Skeletal muscle satellite cell (primary cell): ENCODE results near the gene KLHL29.
A peak's percentile ranks its signal among the peaks of the same experiment; 100 is the strongest.

Experiments
- H3K27me3 ChIP-seq: 2 replicates; pipeline ENCODE4 v1.7.0; 2013; ENCODE audit warnings: low read length; ENCODE audit not compliant: control insufficient read depth, insufficient read depth
- H3K36me3 ChIP-seq: 2 replicates; pipeline ENCODE4 v1.7.0; 2013; ENCODE audit warnings: mild to moderate bottlenecking, control low read depth, low read length; ENCODE audit not compliant: insufficient read depth
- H3K4me1 ChIP-seq: 2 replicates; pipeline ENCODE4 v1.7.0; 2013; ENCODE audit warnings: low read length; ENCODE audit not compliant: control insufficient read depth, insufficient read depth
- H3K4me2 ChIP-seq: 2 replicates; pipeline ENCODE4 v1.7.0; 2013; ENCODE audit warnings: mild to moderate bottlenecking, low read length
- H3K4me3 ChIP-seq: 2 replicates; pipeline ENCODE4 v1.7.0; 2013; ENCODE audit warnings: low read length
- H3K9ac ChIP-seq: 2 replicates; pipeline ENCODE4 v1.7.0; 2013; ENCODE audit warnings: mild to moderate bottlenecking, low read depth, low read length, moderate library complexity
- H3K9me3 ChIP-seq: replicated peaks from 2 replicates; pipeline ENCODE4 v1.7.0; 2013; ENCODE audit warnings: mild to moderate bottlenecking, control low read depth, low read length

Gene KLHL29

DNA sequence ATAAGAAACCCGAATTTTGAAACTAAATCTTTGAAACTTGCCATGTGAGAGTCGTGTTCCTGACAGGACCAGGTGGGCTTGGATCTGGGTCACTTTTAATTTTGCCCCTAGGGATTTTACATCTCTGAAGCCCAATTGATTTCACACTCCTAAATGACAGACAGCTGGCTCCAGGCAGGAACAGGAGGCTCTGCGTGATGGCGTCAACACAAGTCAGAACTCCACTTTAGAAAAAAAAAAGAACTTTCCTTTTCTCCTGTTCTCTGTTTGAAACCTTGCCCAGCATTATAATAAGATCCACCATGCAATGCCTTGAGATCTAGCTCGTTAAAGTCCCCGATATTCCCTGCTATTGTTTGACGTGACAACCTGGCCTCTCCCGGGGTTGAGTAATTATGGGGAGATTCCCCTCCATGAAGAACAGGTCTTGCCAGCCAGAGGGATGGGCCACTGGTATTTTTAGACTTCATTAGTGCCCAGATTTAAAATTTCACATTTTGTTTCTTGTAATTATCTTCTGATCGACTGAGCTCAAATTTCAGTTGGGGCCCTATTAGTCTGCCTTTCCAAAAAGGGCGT is 260.3 kb downstream of the KLHL29 start:
- Histone ChIP-seq H3K4me1 (peaks cover 9% of the 10 kb centered on the region), H3K4me3 (no peak overlapping the region), H3K9ac (no peak overlapping the region), H3K36me3 (peaks cover 12% of the 10 kb centered on the region), H3K27me3 (no peaks in the 10 kb centered on the region), H3K9me3 (no peaks in the 10 kb centered on the region), H3K4me2 (no peak overlapping the region)

DNA sequence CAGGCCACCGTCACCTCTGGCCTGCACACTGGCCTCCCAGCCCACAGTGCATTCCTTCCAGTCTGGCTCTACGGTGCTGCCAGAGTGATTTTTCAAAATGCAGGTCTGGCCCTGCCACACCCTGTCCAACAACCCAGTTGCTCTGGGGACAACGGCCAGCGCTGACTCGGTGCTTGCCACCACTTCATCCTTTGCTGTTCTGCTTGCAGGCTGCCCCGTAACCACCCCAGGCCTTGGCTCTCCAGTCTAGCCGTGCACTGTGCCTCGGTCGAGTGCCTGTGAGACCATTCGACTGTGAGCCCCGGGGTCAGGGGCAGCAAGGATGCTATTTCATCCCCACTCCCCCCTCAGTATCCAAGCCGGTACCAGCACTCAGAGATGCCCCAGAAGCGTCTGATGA is 262.6 kb downstream of the KLHL29 start:
- peaks cover 7% of the 10 kb centered on the region for H3K36me3 ChIP-seq
- H3K9me3 ChIP-seq: no peaks in the 10 kb centered on the region
- H3K4me2 ChIP-seq: no peak overlapping the region
- H3K4me3 ChIP-seq: no peak overlapping the region
- H3K9ac ChIP-seq: no peak overlapping the region
- no peaks in the 10 kb centered on the region for H3K27me3 ChIP-seq
- peaks cover 21% of the 10 kb centered on the region for H3K4me1 ChIP-seq

DNA sequence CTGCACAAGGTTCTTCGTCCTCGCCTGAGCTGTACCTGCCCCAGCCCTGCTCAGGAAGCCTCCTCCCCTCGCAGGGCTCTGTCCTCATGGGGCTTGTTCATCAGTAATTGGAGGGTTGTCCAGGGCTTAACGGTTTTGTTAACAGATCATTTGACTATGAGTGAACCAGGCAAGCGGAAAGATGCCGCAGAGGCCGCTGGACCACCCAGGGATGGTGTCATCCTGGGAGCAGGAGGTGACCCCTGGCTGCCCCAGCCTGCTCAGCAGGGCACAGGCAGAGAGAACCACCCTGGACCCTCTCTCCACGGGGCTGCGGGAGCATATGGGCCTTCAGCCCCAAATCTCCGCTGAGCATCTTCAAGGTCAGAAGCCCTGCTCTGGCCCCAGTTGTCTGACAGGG is 264.3 kb downstream of the KLHL29 start:
- H3K4me2 ChIP-seq: no peak overlapping the region
- no peaks in the 10 kb centered on the region for H3K27me3 ChIP-seq
- no peaks in the 10 kb centered on the region for H3K36me3 ChIP-seq
- H3K4me3 ChIP-seq: no peak overlapping the region
- H3K9ac ChIP-seq: no peak overlapping the region
- H3K9me3 ChIP-seq: no peaks in the 10 kb centered on the region
- peaks cover 21% of the 10 kb centered on the region for H3K4me1 ChIP-seq

DNA sequence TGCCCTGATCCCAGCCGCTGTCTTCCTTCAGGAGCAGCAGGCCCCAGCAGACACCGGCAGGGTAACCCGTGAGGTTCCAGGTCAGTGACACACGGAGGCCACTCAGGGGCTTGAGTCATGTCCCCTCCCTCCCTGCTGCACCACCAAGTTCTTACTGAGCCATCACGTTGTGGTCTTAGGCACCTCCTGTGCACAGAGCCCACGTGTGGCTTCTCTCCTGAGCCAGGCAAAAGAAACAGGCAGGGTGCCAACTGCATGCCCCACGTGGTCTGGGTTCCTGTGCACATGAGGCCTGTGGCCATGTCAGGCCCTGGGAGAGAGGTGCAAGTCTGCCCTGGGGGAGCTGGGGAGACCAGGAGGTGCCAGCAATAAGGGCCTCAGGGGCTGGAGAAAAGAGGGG is 264.8 kb downstream of the KLHL29 start:
- Histone ChIP-seq H3K4me2 (no peak overlapping the region), H3K36me3 (no peaks in the 10 kb centered on the region), H3K9me3 (no peaks in the 10 kb centered on the region), H3K27me3 (no peaks in the 10 kb centered on the region), H3K9ac (no peak overlapping the region), H3K4me1 (peaks cover 21% of the 10 kb centered on the region), H3K4me3 (no peak overlapping the region)

DNA sequence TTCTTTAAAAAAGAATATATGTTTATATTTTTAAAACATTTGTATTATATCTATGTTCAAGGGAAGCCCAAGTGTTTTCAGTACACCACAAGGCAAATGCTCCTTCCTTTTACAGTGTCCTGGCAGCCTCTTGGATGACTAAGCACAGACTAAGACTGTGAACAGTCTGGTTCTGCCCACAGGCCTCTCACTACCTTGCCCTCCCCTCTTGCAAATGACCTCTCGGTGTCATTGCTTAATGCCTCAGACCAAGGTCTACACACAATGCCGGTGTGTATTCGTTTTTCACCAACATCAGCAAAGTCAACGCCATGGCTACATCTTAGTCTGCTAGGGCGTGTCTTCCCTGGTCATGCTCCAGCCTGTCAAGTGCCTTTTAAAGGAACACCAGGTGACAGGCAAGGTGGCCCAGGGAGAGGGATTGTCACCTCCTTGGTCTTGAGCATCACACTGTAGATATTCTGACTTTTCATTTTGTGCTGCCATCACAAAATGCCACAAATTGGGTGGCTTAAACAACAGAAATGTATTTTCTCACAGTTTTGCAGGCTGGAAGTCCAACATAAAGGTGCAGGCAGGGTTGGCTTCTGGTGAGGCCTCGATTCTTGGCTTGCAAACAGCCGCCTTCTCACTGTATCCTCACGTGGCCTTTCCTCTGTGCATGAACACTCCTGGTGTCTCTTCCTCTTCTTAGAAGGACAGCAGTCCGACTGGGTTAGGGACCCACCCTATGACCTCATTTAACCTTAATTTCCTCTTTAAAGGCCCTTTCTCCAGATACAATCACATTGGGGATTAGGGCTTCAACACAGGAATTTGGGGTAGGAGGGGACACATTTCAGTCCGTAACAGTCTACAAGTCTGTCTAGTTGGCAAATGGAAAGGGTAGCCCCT is 266.5 kb downstream of the KLHL29 start:
- Histone ChIP-seq H3K36me3 (no peaks in the 10 kb centered on the region), H3K4me2 (peak overlapping the region; percentile 38), H3K9ac (no peak overlapping the region), H3K9me3 (no peaks in the 10 kb centered on the region), H3K4me3 (no peak overlapping the region), H3K27me3 (no peaks in the 10 kb centered on the region), H3K4me1 (peaks cover 21% of the 10 kb centered on the region)

DNA sequence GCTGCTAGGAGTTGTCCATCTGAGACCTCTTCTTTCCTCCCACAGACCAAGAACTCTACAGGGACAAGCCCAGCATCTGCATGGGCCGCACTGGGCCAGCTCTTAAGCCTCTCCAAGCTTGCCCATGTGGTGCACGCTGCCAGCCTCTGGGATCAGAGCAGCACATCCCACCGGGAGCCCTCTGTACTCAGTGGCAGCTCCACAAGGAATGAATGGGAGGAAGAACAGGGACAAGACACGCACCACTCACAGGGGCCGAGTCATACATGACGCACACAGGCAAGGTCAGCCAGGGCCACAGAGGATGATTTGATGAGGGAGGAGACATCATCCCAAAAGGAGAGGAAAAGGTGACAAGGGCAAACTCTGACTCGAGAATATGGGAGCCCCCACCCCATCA is 268.3 kb downstream of the KLHL29 start:
- no peaks in the 10 kb centered on the region for H3K27me3 ChIP-seq
- H3K4me3 ChIP-seq: no peak overlapping the region

DNA sequence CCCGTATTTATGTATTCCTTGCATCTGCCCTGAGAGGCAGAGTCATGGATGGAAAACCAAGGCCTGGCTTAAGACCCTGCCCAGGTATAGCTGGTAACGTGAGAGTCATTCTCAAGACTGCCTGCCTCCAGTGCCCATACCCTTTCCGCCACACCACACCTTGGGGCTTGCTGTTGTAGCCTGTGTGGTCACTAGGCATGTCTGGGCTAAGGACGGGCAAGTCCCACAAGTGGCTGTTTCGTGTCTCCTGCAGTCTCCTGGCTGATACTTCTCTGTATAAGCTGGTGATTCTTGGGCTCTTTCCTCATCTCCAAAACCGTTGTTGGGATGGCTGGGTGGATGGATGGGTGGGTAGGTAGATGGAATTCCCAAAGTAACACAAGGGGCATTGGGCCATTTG is 269.8 kb downstream of the KLHL29 start:
- Histone ChIP-seq H3K9me3 (no peaks in the 10 kb centered on the region), H3K36me3 (no peaks in the 10 kb centered on the region), H3K4me2 (no peak overlapping the region), H3K27me3 (no peaks in the 10 kb centered on the region), H3K4me1 (peaks cover 18% of the 10 kb centered on the region), H3K9ac (no peak overlapping the region), H3K4me3 (no peak overlapping the region)

More for the DNA sequence above, 268.3 kb downstream of the KLHL29 start:
- no peak overlapping the region for H3K9ac ChIP-seq
- no peaks in the 10 kb centered on the region for H3K36me3 ChIP-seq
- H3K4me2 ChIP-seq: no peak overlapping the region
- H3K9me3 ChIP-seq: no peaks in the 10 kb centered on the region
- peaks cover 21% of the 10 kb centered on the region for H3K4me1 ChIP-seq

DNA sequence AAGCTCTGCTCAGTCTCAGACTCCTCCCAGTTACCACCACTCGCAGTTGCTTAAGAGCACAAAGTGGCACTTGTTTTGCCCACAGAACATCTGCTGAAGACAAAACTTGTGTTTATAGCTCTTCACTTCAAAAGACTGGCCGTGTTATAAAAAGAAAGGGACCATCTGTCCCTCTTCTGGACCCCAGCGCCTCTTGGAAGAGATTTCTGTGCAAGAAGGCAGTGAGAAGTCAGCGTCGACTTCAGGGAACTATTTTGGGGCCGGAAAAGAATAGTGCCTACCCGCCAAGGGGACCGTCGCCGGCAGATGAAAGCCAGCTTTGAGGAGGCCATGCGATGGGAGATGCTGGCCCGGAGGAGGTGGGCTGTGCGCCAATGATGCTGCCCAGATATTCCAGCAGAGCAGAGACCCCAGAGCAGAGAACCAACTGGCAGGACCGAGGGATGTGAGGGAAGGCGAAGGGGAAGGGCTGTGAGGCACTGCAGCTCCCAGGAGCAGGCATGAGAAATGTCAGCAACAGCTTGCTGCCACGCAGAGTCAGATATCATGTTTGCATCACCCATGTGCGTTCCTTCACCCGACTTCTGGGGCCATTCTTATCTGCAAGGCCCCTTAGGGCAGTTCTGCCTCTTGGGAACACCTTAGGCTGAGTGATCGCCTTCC is 271.1 kb downstream of the KLHL29 start:
- Histone ChIP-seq H3K36me3 (no peaks in the 10 kb centered on the region), H3K9ac (no peak overlapping the region), H3K4me3 (no peak overlapping the region), H3K4me2 (no peak overlapping the region), H3K27me3 (no peaks in the 10 kb centered on the region), H3K4me1 (peaks cover 5% of the 10 kb centered on the region), H3K9me3 (no peaks in the 10 kb centered on the region)

DNA sequence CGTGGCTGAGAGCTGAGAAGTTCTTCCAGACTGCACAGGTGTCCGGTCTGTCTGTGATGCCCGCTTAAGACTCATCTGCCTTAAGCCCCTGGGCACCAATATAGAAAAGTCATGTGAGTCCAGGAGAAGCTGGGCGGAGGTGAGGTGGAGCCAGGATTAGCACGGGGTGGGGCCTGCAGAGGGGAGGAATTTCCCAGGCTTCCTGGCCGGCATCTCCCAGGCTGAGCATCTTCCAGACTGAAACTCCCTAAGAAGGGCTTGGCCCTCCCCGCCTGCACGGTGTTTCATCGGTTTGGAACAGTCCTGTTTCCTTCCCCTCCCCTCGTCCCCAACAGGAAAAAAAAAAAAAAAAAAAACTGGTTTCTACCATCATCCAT is 271.6 kb downstream of the KLHL29 start:
- H3K4me3 ChIP-seq: no peak overlapping the region
- H3K9me3 ChIP-seq: no peaks in the 10 kb centered on the region
- H3K36me3 ChIP-seq: no peaks in the 10 kb centered on the region
- no peaks in the 10 kb centered on the region for H3K27me3 ChIP-seq
- H3K9ac ChIP-seq: no peak overlapping the region
- H3K4me2 ChIP-seq: no peak overlapping the region
- no peaks in the 10 kb centered on the region for H3K4me1 ChIP-seq

DNA sequence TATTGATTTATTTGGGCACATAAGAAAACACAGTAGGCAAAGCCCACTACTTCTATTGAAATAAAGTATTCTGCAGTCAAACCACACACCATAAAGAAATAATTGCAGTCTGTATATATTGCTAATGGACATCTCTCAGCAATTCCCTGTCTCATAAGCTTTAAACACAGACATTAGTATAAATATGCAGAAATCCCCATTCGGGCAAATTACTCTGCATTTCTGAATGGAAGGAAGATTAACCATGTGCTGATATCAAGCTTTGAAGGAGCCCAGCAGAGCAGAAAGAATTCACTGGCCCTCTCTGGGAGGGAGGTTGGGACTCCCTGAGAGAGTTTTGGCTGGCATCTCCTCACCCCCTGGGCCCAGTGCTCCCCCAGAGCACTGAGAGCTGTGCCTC is 272.4 kb downstream of the KLHL29 start:
- H3K27me3 ChIP-seq: no peaks in the 10 kb centered on the region
- H3K9me3 ChIP-seq: no peaks in the 10 kb centered on the region
- no peak overlapping the region for H3K4me2 ChIP-seq
- no peak overlapping the region for H3K9ac ChIP-seq
- no peaks in the 10 kb centered on the region for H3K4me1 ChIP-seq
- no peak overlapping the region for H3K4me3 ChIP-seq
- no peaks in the 10 kb centered on the region for H3K36me3 ChIP-seq

DNA sequence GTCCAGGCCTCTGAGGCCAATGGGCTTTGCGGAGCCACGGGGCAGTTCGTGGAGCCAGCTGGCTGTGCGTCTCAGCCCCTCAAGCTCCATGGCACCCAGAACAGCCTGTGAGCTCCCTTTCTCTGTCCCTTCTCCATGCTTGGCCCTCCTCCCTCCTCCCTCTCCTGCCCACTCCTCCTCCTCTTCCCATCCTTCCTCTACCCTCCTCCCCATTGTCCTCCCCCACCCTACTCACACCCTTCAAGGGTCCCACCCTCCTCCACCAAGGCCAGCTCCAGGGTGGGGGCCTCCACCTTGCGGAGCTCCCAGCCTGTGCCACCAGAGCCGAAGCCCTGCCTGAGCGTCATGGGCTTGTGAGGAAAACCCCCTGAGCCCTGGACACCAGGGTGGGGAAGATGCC is 273.0 kb downstream of the KLHL29 start:
- H3K36me3 ChIP-seq: no peaks in the 10 kb centered on the region
- no peak overlapping the region for H3K4me2 ChIP-seq
- H3K9ac ChIP-seq: no peak overlapping the region
- no peaks in the 10 kb centered on the region for H3K9me3 ChIP-seq
- H3K4me3 ChIP-seq: no peak overlapping the region
- peaks cover 3% of the 10 kb centered on the region for H3K27me3 ChIP-seq
- H3K4me1 ChIP-seq: no peaks in the 10 kb centered on the region
